Stimulated activated CD8-positive, alpha-beta memory T cell treated with anti-CD3 and anti-CD28 coated beads, Interleukin-4, amount 100 ng/mL, for 4 hours (primary cell): Measurements from ENCODE around the gene CFTR.
"Not testable (repeated sequence)": the region's sequence is repeated elsewhere in the genome, so short reads cannot be mapped to it uniquely, and the experiment has no call there.

ENCODE experiments used
- DNase-seq, 2 donors: peaks; one replicate each; pipeline ENCODE4 v3.0.0-alpha.2; 2020; ENCODE audit warnings: low read depth in 2 of 2, low spot score in 1 of 2

The CFTR gene

GRCh38 chr7:117493460-117493859 lies 13.6 kb downstream of the CFTR start:
- DNase-seq = no peak

DNA sequence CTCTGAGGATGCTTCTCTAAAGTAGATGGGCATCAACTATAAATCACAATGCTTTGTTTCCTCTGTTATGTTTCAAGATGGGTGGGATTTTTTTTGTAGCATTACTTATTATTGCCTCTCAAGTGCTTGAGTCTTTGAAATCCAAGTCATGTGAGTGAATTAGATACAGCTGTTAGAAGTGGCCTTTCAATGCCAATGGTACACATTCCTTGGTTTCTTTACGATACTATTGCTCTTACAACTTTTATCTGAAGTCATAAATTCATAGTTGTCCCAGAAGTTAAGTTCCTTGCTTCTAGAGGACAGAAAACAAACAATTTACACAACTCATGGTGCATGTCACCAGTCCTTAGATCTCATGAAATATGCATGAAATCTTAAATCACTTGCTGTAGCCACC lies 15.5 kb downstream of the CFTR start:
- no peak for DNase-seq

DNA sequence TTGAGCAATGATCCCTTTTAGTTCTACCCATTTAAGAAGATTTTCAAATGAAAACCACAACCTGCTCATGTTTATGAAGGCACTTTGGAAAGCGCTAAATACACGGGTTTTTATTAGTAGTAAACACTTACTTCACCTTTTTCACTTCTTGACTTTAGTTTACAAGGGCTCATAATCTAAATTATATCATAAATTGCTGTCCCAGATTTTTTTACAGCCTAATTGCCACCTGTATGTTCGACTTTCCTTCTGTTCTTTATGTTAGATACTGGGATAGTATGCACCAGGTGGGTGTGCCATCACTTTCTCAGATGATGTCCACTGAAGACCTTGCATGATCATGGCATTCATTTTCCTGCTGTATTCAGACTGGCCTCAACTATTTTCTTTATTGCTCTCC lies 22.5 kb downstream of the CFTR start:
- DNase-seq = no peak

DNA sequence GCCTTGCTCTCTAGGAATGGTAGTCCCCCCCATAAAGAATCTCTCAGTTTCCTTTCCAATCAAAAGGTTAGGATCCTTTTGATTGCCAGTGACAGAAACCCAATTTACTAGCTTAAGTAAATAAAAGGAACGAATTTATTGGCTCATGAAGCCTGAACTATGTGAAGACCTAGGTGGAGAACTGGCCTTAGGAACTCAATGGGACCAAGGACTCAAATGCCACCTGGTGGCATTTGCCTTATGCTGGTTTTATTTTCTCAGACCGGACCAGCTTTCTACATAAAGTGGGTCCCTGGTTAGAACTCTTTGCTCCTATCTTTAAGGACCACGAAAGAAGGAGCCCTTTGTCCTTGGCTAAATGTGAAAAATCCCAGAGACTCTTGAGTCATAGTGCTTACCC lies 25.4 kb downstream of the CFTR start:
- DNase-seq = no peak

- no peak for DNase-seq
Observed at GRCh38 chr7:117508676-117509075, 28.9 kb downstream of the CFTR start.

DNA sequence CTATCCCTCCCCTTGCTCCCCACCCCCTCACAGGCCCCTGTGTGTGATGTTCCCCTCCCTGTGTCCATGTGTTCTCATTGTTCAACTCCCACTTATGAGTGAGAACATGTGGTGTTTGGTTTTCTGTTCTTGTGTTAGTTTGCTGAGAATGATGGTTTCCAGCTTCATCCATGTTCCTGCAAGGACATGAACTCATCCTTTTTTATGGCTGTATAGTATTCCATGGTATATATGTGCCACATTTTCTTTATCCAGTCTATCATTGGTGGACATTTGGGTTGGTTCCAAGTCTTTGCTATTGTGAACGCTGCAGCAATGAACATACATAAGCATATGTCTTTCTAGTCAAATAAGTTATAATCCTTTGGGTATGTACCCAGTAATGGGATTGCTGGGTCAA lies 37.4 kb downstream of the CFTR start:
- not testable (repeated sequence) for DNase-seq

DNA sequence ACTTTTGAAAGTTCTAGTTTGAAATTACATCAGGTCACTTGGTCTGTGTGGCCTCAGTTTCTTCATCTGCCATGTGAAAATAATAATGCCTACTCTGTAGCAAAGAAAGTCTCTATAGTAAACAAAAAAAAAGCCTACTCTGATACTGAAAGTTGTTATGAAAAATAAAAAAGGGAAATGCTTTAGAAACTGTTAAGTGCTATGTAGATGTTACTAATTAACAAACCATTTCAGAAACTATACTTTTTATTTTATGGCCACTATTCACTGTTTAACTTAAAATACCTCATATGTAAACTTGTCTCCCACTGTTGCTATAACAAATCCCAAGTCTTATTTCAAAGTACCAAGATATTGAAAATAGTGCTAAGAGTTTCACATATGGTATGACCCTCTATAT lies 50.6 kb downstream of the CFTR start:
- DNase-seq = no peak

- DNase-seq = no peak
Observed at GRCh38 chr7:117531595-117532244, 51.9 kb downstream of the CFTR start.

DNA sequence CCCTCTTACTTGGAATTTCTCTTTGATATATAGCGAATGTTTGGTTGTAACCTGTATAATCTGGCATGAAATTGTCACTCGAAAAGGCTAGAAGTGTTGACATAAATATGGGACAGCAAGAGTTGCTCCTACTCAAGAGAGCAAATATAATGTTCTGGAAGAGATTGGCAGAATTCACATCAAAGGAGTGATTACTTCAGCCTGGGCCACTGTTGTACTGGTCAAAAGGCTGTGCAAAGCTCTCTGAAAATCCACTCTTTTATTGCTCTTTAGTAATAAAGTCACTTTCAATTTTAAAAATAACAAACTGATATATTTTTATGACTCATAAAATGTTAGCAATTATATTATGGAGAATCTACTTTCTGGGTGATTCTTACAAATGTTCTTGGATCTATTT lies 58.2 kb downstream of the CFTR start:
- DNase-seq = no peak

- no peak for DNase-seq
Observed at GRCh38 chr7:117544061-117544460, 64.2 kb downstream of the CFTR start.

DNA sequence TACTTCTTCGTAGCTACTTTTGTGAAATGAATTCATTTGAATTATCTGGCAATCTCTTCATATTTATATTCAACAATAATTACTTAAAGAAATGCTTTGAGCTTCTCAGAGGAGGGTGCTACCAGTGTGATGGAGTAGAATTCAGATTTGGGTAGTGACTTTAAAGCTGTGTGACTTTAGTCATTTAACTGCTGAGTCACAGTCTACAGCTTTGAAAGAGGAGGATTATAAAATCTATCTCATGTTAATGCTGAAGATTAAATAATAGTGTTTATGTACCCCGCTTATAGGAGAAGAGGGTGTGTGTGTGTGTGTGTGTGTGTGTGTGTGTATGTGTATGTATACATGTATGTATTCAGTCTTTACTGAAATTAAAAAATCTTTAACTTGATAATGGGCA lies 68.2 kb downstream of the CFTR start:
- DNase-seq = no peak

DNA sequence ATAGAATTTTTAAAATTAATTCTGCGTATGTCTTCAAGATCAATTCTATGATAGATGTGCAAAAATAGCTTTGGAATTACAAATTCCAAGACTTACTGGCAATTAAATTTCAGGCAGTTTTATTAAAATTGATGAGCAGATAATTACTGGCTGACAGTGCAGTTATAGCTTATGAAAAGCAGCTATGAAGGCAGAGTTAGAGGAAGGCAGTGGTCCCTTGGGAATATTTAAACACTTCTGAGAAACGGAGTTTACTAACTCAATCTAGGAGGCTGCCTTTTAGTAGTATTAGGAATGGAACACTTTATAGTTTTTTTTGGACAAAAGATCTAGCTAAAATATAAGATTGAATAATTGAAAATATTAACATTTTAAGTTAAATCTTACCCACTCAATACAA lies 70.8 kb downstream of the CFTR start:
- DNase-seq = no peak

GRCh38 chr7:117552660-117553059 lies 72.8 kb downstream of the CFTR start:
- no peak for DNase-seq

DNA sequence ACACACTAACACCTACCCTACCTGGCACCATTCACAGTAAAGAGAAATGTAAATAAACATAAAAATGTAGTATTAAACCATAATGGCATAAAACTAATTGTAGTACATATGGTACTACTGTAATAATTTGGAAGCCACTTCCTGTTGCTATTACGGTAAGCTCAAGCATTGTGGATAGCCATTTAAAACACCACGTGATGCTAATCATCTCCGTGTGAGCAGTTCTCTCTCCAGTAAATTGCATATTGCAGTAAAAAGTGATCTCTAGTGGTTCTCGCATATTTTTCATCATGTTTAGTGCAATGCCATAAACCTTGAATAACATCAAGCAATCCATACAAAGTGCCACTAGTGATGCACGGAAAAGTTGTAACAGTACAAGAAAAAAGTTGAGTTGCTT lies 75.4 kb downstream of the CFTR start:
- no peak for DNase-seq

DNA sequence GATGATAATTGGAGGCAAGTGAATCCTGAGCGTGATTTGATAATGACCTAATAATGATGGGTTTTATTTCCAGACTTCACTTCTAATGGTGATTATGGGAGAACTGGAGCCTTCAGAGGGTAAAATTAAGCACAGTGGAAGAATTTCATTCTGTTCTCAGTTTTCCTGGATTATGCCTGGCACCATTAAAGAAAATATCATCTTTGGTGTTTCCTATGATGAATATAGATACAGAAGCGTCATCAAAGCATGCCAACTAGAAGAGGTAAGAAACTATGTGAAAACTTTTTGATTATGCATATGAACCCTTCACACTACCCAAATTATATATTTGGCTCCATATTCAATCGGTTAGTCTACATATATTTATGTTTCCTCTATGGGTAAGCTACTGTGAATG lies 79.6 kb downstream of the CFTR start:
- DNase-seq = no peak

DNA sequence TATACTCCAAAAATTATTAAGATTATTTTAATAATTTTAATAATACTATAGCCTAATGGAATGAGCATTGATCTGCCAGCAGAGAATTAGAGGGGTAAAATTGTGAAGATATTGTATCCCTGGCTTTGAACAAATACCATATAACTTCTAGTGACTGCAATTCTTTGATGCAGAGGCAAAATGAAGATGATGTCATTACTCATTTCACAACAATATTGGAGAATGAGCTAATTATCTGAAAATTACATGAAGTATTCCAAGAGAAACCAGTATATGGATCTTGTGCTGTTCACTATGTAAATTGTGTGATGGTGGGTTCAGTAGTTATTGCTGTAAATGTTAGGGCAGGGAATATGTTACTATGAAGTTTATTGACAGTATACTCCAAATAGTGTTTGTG lies 80.2 kb downstream of the CFTR start:
- DNase-seq = no peak

- DNase-seq = no peak
Observed at GRCh38 chr7:117562759-117563158, 82.9 kb downstream of the CFTR start.

- DNase-seq = no peak
Observed at GRCh38 chr7:117564080-117564479, 84.3 kb downstream of the CFTR start.

GRCh38 chr7:117564627-117565026 lies 84.8 kb downstream of the CFTR start:
- no peak for DNase-seq

GRCh38 chr7:117565226-117565625 lies 85.4 kb downstream of the CFTR start:
- DNase-seq = no peak

DNA sequence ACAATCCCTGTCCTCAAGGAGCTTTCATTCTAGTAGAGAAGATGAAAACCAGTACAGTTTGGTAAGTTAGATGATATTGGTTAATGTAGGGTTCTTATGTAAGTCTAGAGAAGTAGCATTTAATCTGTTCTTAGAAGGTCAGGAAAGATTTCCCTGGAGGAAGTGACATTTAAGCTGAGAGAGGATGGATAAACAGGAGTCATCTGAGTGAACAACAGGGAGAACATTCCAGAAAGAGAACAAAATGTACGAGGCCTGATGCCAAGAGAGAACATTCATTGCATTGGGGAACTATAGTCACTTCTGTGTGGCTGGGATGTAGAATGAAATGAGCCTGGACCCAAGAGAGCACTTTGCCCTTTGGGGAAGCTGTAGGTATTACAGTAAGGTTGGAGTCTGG lies 88.0 kb downstream of the CFTR start:
- no peak for DNase-seq

- DNase-seq = no peak
Observed at GRCh38 chr7:117572856-117573620, 93.2 kb downstream of the CFTR start.

DNA sequence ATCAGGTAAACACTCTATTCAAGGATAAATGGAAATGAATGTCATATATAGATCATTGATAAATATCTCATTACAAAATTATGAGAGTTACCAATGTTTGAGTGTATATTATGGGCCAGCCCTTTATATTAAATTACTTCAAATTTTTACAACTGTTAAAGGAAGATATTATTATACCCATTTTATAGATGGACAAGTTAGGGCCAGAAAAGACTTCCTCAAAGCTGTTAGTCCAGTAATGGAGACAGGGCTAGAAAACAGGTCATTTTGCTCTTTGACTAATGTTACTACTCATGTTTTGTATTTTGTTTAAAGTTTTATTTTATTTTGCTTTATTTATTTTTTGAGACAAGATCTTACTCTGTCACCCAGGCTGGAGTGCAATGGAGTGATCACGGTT lies 101.6 kb downstream of the CFTR start:
- DNase-seq = no peak
